ENCODE measurements around the gene MARK2.

DNA sequence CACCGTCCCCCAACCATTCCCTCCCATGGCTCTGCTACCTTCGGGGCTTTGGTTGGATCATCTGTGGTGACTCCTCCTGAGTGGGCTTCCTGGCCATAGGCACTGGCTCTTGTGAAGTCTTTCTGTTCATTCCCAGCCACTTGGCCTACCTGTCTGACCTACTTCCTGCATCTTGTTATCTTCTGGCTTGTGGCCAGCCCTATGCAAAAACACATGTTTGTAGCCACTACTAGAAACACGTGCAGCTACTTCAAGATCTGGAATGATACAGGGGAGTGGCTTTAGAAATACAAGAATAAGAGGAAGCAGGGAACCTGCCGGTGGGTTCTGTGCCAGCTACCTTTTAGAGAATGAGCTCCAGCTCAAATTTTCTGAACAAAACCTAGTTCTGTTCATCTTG lies 57.2 kb downstream of the MARK2 start:
- TF ChIP-seq ZBTB7A (IDR thresholded peaks at IDR 0.05; ENCODE audit: low read depth) (no peak), RAD21 (IDR thresholded peaks at IDR 0.05; ENCODE audit: low read depth) (no peak), EP300 (IDR thresholded peaks at IDR 0.05; ENCODE audit: borderline replicate concordance) (no peak), YY1 (IDR thresholded peaks at IDR 0.05; ENCODE audit: low read depth) (no peak), CREB1 (IDR thresholded peaks at IDR 0.05; ENCODE audit: low read depth) (no peak), TAF1 (IDR thresholded peaks at IDR 0.05; ENCODE audit: low read depth) (no peak)
- TF ChIP-seq, protein P1, sequence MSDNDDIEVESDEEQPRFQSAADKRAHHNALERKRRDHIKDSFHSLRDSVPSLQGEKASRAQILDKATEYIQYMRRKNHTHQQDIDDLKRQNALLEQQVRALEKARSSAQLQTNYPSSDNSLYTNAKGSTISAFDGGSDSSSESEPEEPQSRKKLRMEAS (IDR thresholded peaks at IDR 0.05) = no peak

Data from Ishikawa (cell line).